ENCODE results near the gene PCNX3. TPM values are rescaled to one million over a fixed set of nuclear protein-coding genes. Genes with fewer than 3 reads are reported as not detected.

Gene PCNX3
- total and polyA plus RNA-seq, 10 of the 15 experiments (the other 5 are each of a cell fraction or from before 2014, with no cell fraction given), result 0.03 to 46.6 (median 8.4) TPM

- no peaks in the 10 kb centered on the region for H4K20me1 ChIP-seq (ENCODE audit: control insufficient read depth, insufficient read depth)
- ChIA-PET SMC1A (ENCODE audit: uncharacterized antibody, unreplicated experiment) (no interaction called here), POLR2A (interaction anchor here (0.7 kb wide), 1 partner anchor 55 kb away, joined by 4 read pairs; no protein-coding TSS in a partner anchor), CTCF (no interaction called here), RAD21 (ENCODE audit: unreplicated experiment) (no interaction called here)
- H3K36me3 ChIP-seq (ENCODE audit: control insufficient read depth in 2 of 2, insufficient read depth in 2 of 2, low read length in 1 of 2), result no peaks in the 10 kb centered on the region
- no TSS peak for BruUV-seq (replicated peaks)
- H3K27me3 ChIP-seq (replicated peaks in 1 of 2; ENCODE audit: control insufficient read depth in 2 of 2, insufficient read depth in 2 of 2, low read length in 1 of 2), result no peaks in the 10 kb centered on the region
- no peak overlapping the region for H3K4me2 ChIP-seq (ENCODE audit: control insufficient read depth, insufficient read depth)
- in situ Hi-C loops (cut with MboI), result no loop called here
- no peak overlapping the region for H3K9ac ChIP-seq (ENCODE audit: control insufficient read depth, insufficient read depth, low read length)
- no peak for TF ChIP-seq TBL1XR1 (IDR thresholded peaks at IDR 0.05; ENCODE audit: low read depth, low read length)
- no peaks in the 10 kb centered on the region for H3K9me3 ChIP-seq (replicated peaks; ENCODE audit: control insufficient read depth, insufficient read depth, low read length)
- no peak for DNase-seq (ENCODE audit: low read depth, low spot score)
- WGBS (ENCODE audit: insufficient coverage, insufficient replicate concordance, low lambda C conversion rate, missing lambda C conversion rate), result 57% methylated on average over 8 of the region's 8 CpGs
- H3K27ac ChIP-seq (ENCODE audit: control insufficient read depth, insufficient read depth), result no peak overlapping the region
- no peaks in the 10 kb centered on the region for H3K79me2 ChIP-seq (ENCODE audit: control insufficient read depth, insufficient read depth, low read length)
- intact Hi-C loops (cut with micrococcal nuclease; ENCODE audit: unreplicated experiment), result no loop called here
- no peaks in the 10 kb centered on the region for H3K4me1 ChIP-seq (ENCODE audit: control insufficient read depth, insufficient read depth, low read length)
- ATAC-seq, result no peak
- FAIRE-seq, result no peak
- H2AFZ ChIP-seq (ENCODE audit: control insufficient read depth, low read depth, low read length), result no peak overlapping the region
- H3K4me3 ChIP-seq, result no peak overlapping the region
These were observed 70.4 kb downstream of the PCNX3 start for GRCh38 chr11:65685981-65686380.

Small RNAs within 50 kb of the gene (microRNA-seq; reads per million reads assigned to microRNA genes)
- gene MIR4489 (0.94 reads per million), gene MIR4690 (0.75 reads per million)

Small RNAs within 50 kb of the gene (small RNA-seq; reads per million reads assigned to genes)
- gene MIR4489 (0.12 reads per million), gene MIR4690 (1.4 reads per million, percentile 47 among the genes with 10 or more reads in this experiment)

Other genes with a start within 250 kb of the PCNX3 start
Only the 7 nearest of the 20 such genes appear.
- 71.3 and 77.0 TPM in 2 replicates for gene ZNRD2, start 45.3 kb upstream of the PCNX3 start, total RNA-seq (2014; rRNA removed)
- 20.0 and 24.8 TPM in 2 replicates for gene ZNRD2, start 45.3 kb upstream of the PCNX3 start, total RNA-seq (2014; rRNA removed; fragmentation: Illumina TruSeq; extraction: Trizol)
- 62.0 and 63.3 TPM in 2 replicates for gene ZNRD2, start 45.3 kb upstream of the PCNX3 start, total RNA-seq (2021)
- 13.4 and 32.2 TPM in 2 replicates for gene ZNRD2, start 45.3 kb upstream of the PCNX3 start, polyA plus RNA-seq (2011; rRNA removed)
- gene ZNRD2, start 45.3 kb upstream of the PCNX3 start, polyA plus RNA-seq (2014; fragmentation: Illumina TruSeq; extraction: Trizol), result 1.2 and 7.9 TPM in 2 replicates
- gene ZNRD2, start 45.3 kb upstream of the PCNX3 start, polyA plus RNA-seq (2014; fragmentation: Nextera tagmentation; extraction: Ambion mirVana), result 10 to 100 TPM; 14.8 to 48.7 TPM
- gene ZNRD2, start 45.3 kb upstream of the PCNX3 start, polyA plus RNA-seq (2014; rRNA removed), result 74.8 and 79.0 TPM in 2 replicates
- gene ZNRD2, start 45.3 kb upstream of the PCNX3 start, polyA plus RNA-seq (2016; fragmentation: Nextera tagmentation; extraction: Ambion mirVana), result 100 to 1,000 TPM; 107 to 111 TPM
- 26.2 and 32.0 TPM in 2 replicates for gene FAM89B, start 43.2 kb upstream of the PCNX3 start, total RNA-seq (2014; rRNA removed)
- gene FAM89B, start 43.2 kb upstream of the PCNX3 start, total RNA-seq (2014; rRNA removed; fragmentation: Illumina TruSeq; extraction: Trizol), result 7.2 and 10.4 TPM in 2 replicates
- 28.5 and 29.6 TPM in 2 replicates for gene FAM89B, start 43.2 kb upstream of the PCNX3 start, total RNA-seq (2021)
- 3.6 and 8.0 TPM in 2 replicates for gene FAM89B, start 43.2 kb upstream of the PCNX3 start, polyA plus RNA-seq (2011; rRNA removed)
- gene FAM89B, start 43.2 kb upstream of the PCNX3 start, polyA plus RNA-seq (2014; fragmentation: Illumina TruSeq; extraction: Trizol), result 0.74 and 9.1 TPM in 2 replicates
- 1 to 10 TPM in 1 of 2 experiments, under 1 TPM in 1; 0.34 to 2.2 TPM for gene FAM89B, start 43.2 kb upstream of the PCNX3 start, polyA plus RNA-seq (2014; fragmentation: Nextera tagmentation; extraction: Ambion mirVana)
- gene FAM89B, start 43.2 kb upstream of the PCNX3 start, polyA plus RNA-seq (2014; rRNA removed), result 36.7 and 50.7 TPM in 2 replicates
- gene FAM89B, start 43.2 kb upstream of the PCNX3 start, polyA plus RNA-seq (2016; fragmentation: Nextera tagmentation; extraction: Ambion mirVana), result 10 to 100 TPM in 1 of 2 experiments, 1 to 10 TPM in 1; 2.8 to 26.6 TPM
- gene EHBP1L1, start 39.7 kb upstream of the PCNX3 start, total RNA-seq (2014; rRNA removed), result 63.3 and 74.6 TPM in 2 replicates
- 32.9 and 37.1 TPM in 2 replicates for gene EHBP1L1, start 39.7 kb upstream of the PCNX3 start, total RNA-seq (2014; rRNA removed; fragmentation: Illumina TruSeq; extraction: Trizol)
- 90.7 and 92.7 TPM in 2 replicates for gene EHBP1L1, start 39.7 kb upstream of the PCNX3 start, total RNA-seq (2021)
- 21.5 and 28.4 TPM in 2 replicates for gene EHBP1L1, start 39.7 kb upstream of the PCNX3 start, polyA plus RNA-seq (2011; rRNA removed)
- gene EHBP1L1, start 39.7 kb upstream of the PCNX3 start, polyA plus RNA-seq (2014; fragmentation: Illumina TruSeq; extraction: Trizol), result 34.3 and 39.8 TPM in 2 replicates
- gene EHBP1L1, start 39.7 kb upstream of the PCNX3 start, polyA plus RNA-seq (2014; fragmentation: Nextera tagmentation; extraction: Ambion mirVana), result under 1 TPM; 0.06 to 0.09 TPM
- 99.4 and 117 TPM in 2 replicates for gene EHBP1L1, start 39.7 kb upstream of the PCNX3 start, polyA plus RNA-seq (2014; rRNA removed)
- 10 to 100 TPM; 15.5 to 18.9 TPM for gene EHBP1L1, start 39.7 kb upstream of the PCNX3 start, polyA plus RNA-seq (2016; fragmentation: Nextera tagmentation; extraction: Ambion mirVana)
- 0.16 and 0.23 TPM in 2 replicates for gene KCNK7, start 20.0 kb upstream of the PCNX3 start, total RNA-seq (2014; rRNA removed)
- not detected in 2 replicates for gene KCNK7, start 20.0 kb upstream of the PCNX3 start, total RNA-seq (2014; rRNA removed; fragmentation: Illumina TruSeq; extraction: Trizol)
- 0.29 and 0.54 TPM in 2 replicates for gene KCNK7, start 20.0 kb upstream of the PCNX3 start, total RNA-seq (2021)
- not detected in 2 replicates for gene KCNK7, start 20.0 kb upstream of the PCNX3 start, polyA plus RNA-seq (2011; rRNA removed)
- not detected in 2 replicates for gene KCNK7, start 20.0 kb upstream of the PCNX3 start, polyA plus RNA-seq (2014; fragmentation: Illumina TruSeq; extraction: Trizol)
- under 1 TPM in 1 of 2 experiments, not detected in 1; 0.11 TPM for gene KCNK7, start 20.0 kb upstream of the PCNX3 start, polyA plus RNA-seq (2014; fragmentation: Nextera tagmentation; extraction: Ambion mirVana)
- 0.15 TPM in 1 of 2 replicates, not detected in the other for gene KCNK7, start 20.0 kb upstream of the PCNX3 start, polyA plus RNA-seq (2014; rRNA removed)
- gene KCNK7, start 20.0 kb upstream of the PCNX3 start, polyA plus RNA-seq (2016; fragmentation: Nextera tagmentation; extraction: Ambion mirVana), result not detected
- 37.4 and 39.9 TPM in 2 replicates for gene MAP3K11, start 1.6 kb upstream of the PCNX3 start, total RNA-seq (2014; rRNA removed)
- gene MAP3K11, start 1.6 kb upstream of the PCNX3 start, total RNA-seq (2014; rRNA removed; fragmentation: Illumina TruSeq; extraction: Trizol), result 13.6 and 15.1 TPM in 2 replicates
- 62.6 and 64.7 TPM in 2 replicates for gene MAP3K11, start 1.6 kb upstream of the PCNX3 start, total RNA-seq (2021)
- gene MAP3K11, start 1.6 kb upstream of the PCNX3 start, polyA plus RNA-seq (2011; rRNA removed), result 17.0 and 27.9 TPM in 2 replicates
- gene MAP3K11, start 1.6 kb upstream of the PCNX3 start, polyA plus RNA-seq (2014; fragmentation: Illumina TruSeq; extraction: Trizol), result 6.6 and 14.0 TPM in 2 replicates
- 1 to 10 TPM; 1.5 to 1.9 TPM for gene MAP3K11, start 1.6 kb upstream of the PCNX3 start, polyA plus RNA-seq (2014; fragmentation: Nextera tagmentation; extraction: Ambion mirVana)
- 51.8 and 58.7 TPM in 2 replicates for gene MAP3K11, start 1.6 kb upstream of the PCNX3 start, polyA plus RNA-seq (2014; rRNA removed)
- gene MAP3K11, start 1.6 kb upstream of the PCNX3 start, polyA plus RNA-seq (2016; fragmentation: Nextera tagmentation; extraction: Ambion mirVana), result 10 to 100 TPM; 22.1 to 27.3 TPM
- 51.7 and 61.2 TPM in 2 replicates for gene SIPA1, start 22.3 kb downstream of the PCNX3 start, total RNA-seq (2014; rRNA removed)
- 26.9 and 34.2 TPM in 2 replicates for gene SIPA1, start 22.3 kb downstream of the PCNX3 start, total RNA-seq (2014; rRNA removed; fragmentation: Illumina TruSeq; extraction: Trizol)
- gene SIPA1, start 22.3 kb downstream of the PCNX3 start, total RNA-seq (2021), result 132 and 139 TPM in 2 replicates
- 24.0 and 64.1 TPM in 2 replicates for gene SIPA1, start 22.3 kb downstream of the PCNX3 start, polyA plus RNA-seq (2011; rRNA removed)
- gene SIPA1, start 22.3 kb downstream of the PCNX3 start, polyA plus RNA-seq (2014; fragmentation: Illumina TruSeq; extraction: Trizol), result 4.9 and 16.0 TPM in 2 replicates
- 1 to 10 TPM; 1.0 to 5.5 TPM for gene SIPA1, start 22.3 kb downstream of the PCNX3 start, polyA plus RNA-seq (2014; fragmentation: Nextera tagmentation; extraction: Ambion mirVana)
- gene SIPA1, start 22.3 kb downstream of the PCNX3 start, polyA plus RNA-seq (2014; rRNA removed), result 64.2 and 66.8 TPM in 2 replicates
- gene SIPA1, start 22.3 kb downstream of the PCNX3 start, polyA plus RNA-seq (2016; fragmentation: Nextera tagmentation; extraction: Ambion mirVana), result 10 to 100 TPM; 18.3 to 32.7 TPM
- gene RELA, start 47.1 kb downstream of the PCNX3 start, total RNA-seq (2014; rRNA removed), result 28.1 and 33.6 TPM in 2 replicates
- 15.3 and 16.8 TPM in 2 replicates for gene RELA, start 47.1 kb downstream of the PCNX3 start, total RNA-seq (2014; rRNA removed; fragmentation: Illumina TruSeq; extraction: Trizol)
- 51.7 and 56.4 TPM in 2 replicates for gene RELA, start 47.1 kb downstream of the PCNX3 start, total RNA-seq (2021)
- gene RELA, start 47.1 kb downstream of the PCNX3 start, polyA plus RNA-seq (2011; rRNA removed), result 13.4 and 32.7 TPM in 2 replicates
- gene RELA, start 47.1 kb downstream of the PCNX3 start, polyA plus RNA-seq (2014; fragmentation: Illumina TruSeq; extraction: Trizol), result 21.8 and 34.7 TPM in 2 replicates
- 10 to 100 TPM in 1 of 2 experiments, 1 to 10 TPM in 1; 5.1 to 12.8 TPM for gene RELA, start 47.1 kb downstream of the PCNX3 start, polyA plus RNA-seq (2014; fragmentation: Nextera tagmentation; extraction: Ambion mirVana)
- gene RELA, start 47.1 kb downstream of the PCNX3 start, polyA plus RNA-seq (2014; rRNA removed), result 37.4 and 60.0 TPM in 2 replicates
- gene RELA, start 47.1 kb downstream of the PCNX3 start, polyA plus RNA-seq (2016; fragmentation: Nextera tagmentation; extraction: Ambion mirVana), result 10 to 100 TPM; 38.1 to 42.8 TPM